RWPE2 (cell line): ENCODE measurements around the gene SORCS1.

Experiments
- ATAC-seq: fragments of 200-7000 bp; cut with Tn5 transposase; 3 replicates; pipeline ENCODE4 v1.9.1; 2021; ENCODE audit warnings: low read depth
- DNase-seq: peaks from one replicate; pipeline ENCODE4 v3.0.0-alpha.2; 2020; ENCODE audit warnings: low spot score
- H3K27ac ChIP-seq: fragments of 450-650 bp; 2 replicates; pipeline ENCODE4 v1.5.1; 2017; ENCODE audit warnings: mild to moderate bottlenecking; ENCODE audit not compliant: poor library complexity, severe bottlenecking
- H3K27me3 ChIP-seq: fragments of 250-450 bp; sonication (Bioruptor Pico); 2 replicates; pipeline ENCODE4 v1.5.1; 2021; ENCODE audit warnings: mild to moderate bottlenecking, moderate library complexity; ENCODE audit not compliant: insufficient read depth, poor library complexity, severe bottlenecking
- H3K36me3 ChIP-seq: fragments of 250-450 bp; sonication (Bioruptor Pico); 2 replicates; pipeline ENCODE4 v1.5.1; 2020; ENCODE audit warnings: low read depth, mild to moderate bottlenecking, moderate library complexity
- H3K4me1 ChIP-seq: fragments of 250-450 bp; sonication (Bioruptor Pico); 2 replicates; pipeline ENCODE4 v1.5.1; 2021; ENCODE audit warnings: mild to moderate bottlenecking, moderate library complexity; ENCODE audit not compliant: insufficient read depth, poor library complexity, severe bottlenecking
- H3K4me3 ChIP-seq: fragments of 250-450 bp; sonication (Bioruptor Pico); 2 replicates; pipeline ENCODE4 v1.5.1; 2021; ENCODE audit warnings: mild to moderate bottlenecking, moderate library complexity; ENCODE audit not compliant: severe bottlenecking
- H3K9me3 ChIP-seq: fragments of 250-450 bp; sonication (Bioruptor Pico); 2 replicates; pipeline ENCODE4 v1.5.1; 2021; ENCODE audit warnings: mild to moderate bottlenecking, moderate library complexity; ENCODE audit not compliant: severe bottlenecking
- TF ChIP-seq, protein P1 (sequence below): fragments of 450-650 bp; IDR thresholded peaks from one replicate; pipeline ENCODE4 v1.5.1; 2017; ENCODE audit warnings: mild to moderate bottlenecking, moderate library complexity; ENCODE audit not compliant: poor library complexity, severe bottlenecking

The SORCS1 gene

DNA sequence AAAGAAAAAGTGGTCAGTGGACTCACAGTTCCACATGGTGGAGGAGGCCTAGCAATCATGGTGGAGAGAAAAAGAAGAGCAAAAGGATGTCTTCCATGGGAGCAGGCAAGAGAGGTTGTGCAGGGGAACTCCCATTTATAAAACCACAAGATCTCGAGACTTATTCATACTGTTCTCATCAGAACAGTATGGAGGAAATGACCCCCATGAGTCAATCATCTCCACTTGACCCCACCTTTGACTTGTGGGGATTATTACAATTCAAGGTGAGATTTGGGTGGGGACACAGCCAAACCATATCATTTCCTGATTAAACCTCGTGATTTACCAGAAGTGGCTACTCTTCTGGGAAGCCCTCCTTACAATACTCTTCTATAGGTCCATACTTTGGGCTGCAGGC is 160.1 kb downstream of the SORCS1 start:
- H3K27ac ChIP-seq, result no peak overlapping the region
- DNase-seq (no peak), ATAC-seq (no peak)
- no peaks in the 10 kb centered on the region for H3K36me3 ChIP-seq
- H3K4me3 ChIP-seq, result no peak overlapping the region
- H3K27me3 ChIP-seq, result no peaks in the 10 kb centered on the region
- H3K4me1 ChIP-seq, result no peaks in the 10 kb centered on the region
- TF ChIP-seq, protein P1, sequence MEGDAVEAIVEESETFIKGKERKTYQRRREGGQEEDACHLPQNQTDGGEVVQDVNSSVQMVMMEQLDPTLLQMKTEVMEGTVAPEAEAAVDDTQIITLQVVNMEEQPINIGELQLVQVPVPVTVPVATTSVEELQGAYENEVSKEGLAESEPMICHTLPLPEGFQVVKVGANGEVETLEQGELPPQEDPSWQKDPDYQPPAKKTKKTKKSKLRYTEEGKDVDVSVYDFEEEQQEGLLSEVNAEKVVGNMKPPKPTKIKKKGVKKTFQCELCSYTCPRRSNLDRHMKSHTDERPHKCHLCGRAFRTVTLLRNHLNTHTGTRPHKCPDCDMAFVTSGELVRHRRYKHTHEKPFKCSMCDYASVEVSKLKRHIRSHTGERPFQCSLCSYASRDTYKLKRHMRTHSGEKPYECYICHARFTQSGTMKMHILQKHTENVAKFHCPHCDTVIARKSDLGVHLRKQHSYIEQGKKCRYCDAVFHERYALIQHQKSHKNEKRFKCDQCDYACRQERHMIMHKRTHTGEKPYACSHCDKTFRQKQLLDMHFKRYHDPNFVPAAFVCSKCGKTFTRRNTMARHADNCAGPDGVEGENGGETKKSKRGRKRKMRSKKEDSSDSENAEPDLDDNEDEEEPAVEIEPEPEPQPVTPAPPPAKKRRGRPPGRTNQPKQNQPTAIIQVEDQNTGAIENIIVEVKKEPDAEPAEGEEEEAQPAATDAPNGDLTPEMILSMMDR, result no peak
- H3K9me3 ChIP-seq, result no peaks in the 10 kb centered on the region

DNA sequence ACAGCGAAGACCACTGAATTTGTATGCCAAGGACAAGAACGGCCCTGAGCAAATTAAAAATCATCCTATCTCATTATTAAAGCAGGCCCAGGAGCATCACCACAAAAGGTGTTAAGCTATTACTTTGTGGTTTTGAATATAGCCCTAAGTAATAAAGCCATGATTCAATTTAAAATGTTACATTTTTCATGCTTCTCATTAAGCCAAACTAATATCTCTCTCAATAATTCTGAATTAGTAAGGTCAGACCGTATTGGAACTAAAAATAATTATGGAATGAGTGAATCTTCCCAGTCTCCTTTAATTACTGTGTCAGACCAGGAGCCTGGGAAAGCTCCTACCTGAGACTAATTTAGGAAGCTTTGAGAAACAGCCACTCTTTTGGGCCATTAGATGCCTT is 162.4 kb downstream of the SORCS1 start:
- H3K27me3 ChIP-seq, result no peaks in the 10 kb centered on the region
- no peak overlapping the region for H3K4me3 ChIP-seq
- no peaks in the 10 kb centered on the region for H3K4me1 ChIP-seq
- no peak for ATAC-seq
- no peaks in the 10 kb centered on the region for H3K36me3 ChIP-seq
- no peaks in the 10 kb centered on the region for H3K9me3 ChIP-seq
- DNase-seq, result no peak
- TF ChIP-seq, protein P1, result no peak
- H3K27ac ChIP-seq, result no peak overlapping the region

GRCh38 chr10:106999118-106999707 is 165.3 kb downstream of the SORCS1 start:
- Histone ChIP-seq H3K4me3 (no peak overlapping the region), H3K27ac (no peak overlapping the region), H3K27me3 (no peaks in the 10 kb centered on the region), H3K36me3 (no peaks in the 10 kb centered on the region), H3K9me3 (no peaks in the 10 kb centered on the region), H3K4me1 (no peaks in the 10 kb centered on the region)
- ATAC-seq (no peak), DNase-seq (no peak)
- TF ChIP-seq, protein P1, result no peak

DNA sequence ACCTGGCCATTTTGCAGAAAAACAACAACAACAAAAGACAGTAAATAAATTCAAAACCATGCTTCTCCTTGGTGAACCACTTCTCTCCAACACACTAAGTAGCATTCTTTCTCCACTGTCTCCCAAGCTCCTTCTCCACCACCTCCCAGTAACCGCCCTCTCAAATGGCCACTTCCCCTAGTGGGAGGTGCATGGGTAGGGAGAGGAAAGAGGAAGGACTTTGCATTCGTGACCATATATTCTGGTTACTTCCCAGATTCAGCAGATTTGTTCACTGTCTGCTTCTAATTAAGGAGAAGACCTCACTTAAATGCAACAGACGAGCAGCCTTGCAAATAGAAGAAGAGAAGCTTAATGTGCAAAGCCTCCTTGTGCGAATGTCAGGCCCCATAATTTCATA is 166.8 kb downstream of the SORCS1 start:
- H3K4me1 ChIP-seq, result no peaks in the 10 kb centered on the region
- H3K27me3 ChIP-seq, result no peaks in the 10 kb centered on the region
- TF ChIP-seq, protein P1, result no peak
- no peak for DNase-seq
- ATAC-seq, result no peak
- H3K4me3 ChIP-seq, result no peak overlapping the region
- H3K9me3 ChIP-seq, result no peaks in the 10 kb centered on the region
- H3K27ac ChIP-seq, result no peak overlapping the region
- no peaks in the 10 kb centered on the region for H3K36me3 ChIP-seq

GRCh38 chr10:106996510-106996909 is 168.0 kb downstream of the SORCS1 start:
- DNase-seq (no peak), ATAC-seq (no peak)
- H3K4me3 ChIP-seq, result no peak overlapping the region

More at GRCh38 chr10:106996510-106996909, 168.0 kb downstream of the SORCS1 start:
- Histone ChIP-seq H3K4me1 (no peaks in the 10 kb centered on the region), H3K27me3 (no peaks in the 10 kb centered on the region), H3K9me3 (no peaks in the 10 kb centered on the region), H3K36me3 (no peaks in the 10 kb centered on the region), H3K27ac (no peak overlapping the region)
- TF ChIP-seq, protein P1, result no peak
